Fibroblast of skin of right quadriceps (primary cell): ENCODE data around the gene RIT2.

ENCODE experiments used
- DNase-seq: peaks from one replicate; pipeline ENCODE4 v3.0.0-alpha.2; 2013

The RIT2 gene

GRCh38 chr18:42921226-42921737 lies 194.2 kb downstream of the RIT2 start:
- no peak for DNase-seq

- DNase-seq = no peak
These were observed 194.9 kb downstream of the RIT2 start for GRCh38 chr18:42920621-42921020.

- DNase-seq = no peak
These were observed 200.2 kb downstream of the RIT2 start for GRCh38 chr18:42915299-42915698.

- no peak for DNase-seq
These were observed 201.0 kb downstream of the RIT2 start for GRCh38 chr18:42914476-42914875.

GRCh38 chr18:42909095-42909494 lies 206.4 kb downstream of the RIT2 start:
- no peak for DNase-seq

GRCh38 chr18:42906761-42907160 lies 208.7 kb downstream of the RIT2 start:
- no peak for DNase-seq

GRCh38 chr18:42901161-42901560 lies 214.3 kb downstream of the RIT2 start:
- no peak for DNase-seq

- no peak for DNase-seq
These were observed 221.5 kb downstream of the RIT2 start for GRCh38 chr18:42893977-42894376.

- no peak for DNase-seq
These were observed 223.3 kb downstream of the RIT2 start for GRCh38 chr18:42892181-42892580.

- DNase-seq = no peak
These were observed 223.8 kb downstream of the RIT2 start for GRCh38 chr18:42891705-42892104.

GRCh38 chr18:42883169-42883568 lies 232.3 kb downstream of the RIT2 start:
- DNase-seq = no peak

- DNase-seq = peak; percentile 53
These were observed 233.4 kb downstream of the RIT2 start for GRCh38 chr18:42882122-42882521.

- DNase-seq = no peak
These were observed 242.6 kb downstream of the RIT2 start for GRCh38 chr18:42872838-42873237.

- DNase-seq = no peak
These were observed 250.6 kb downstream of the RIT2 start for GRCh38 chr18:42864876-42865275.

GRCh38 chr18:42861271-42861670 lies 254.2 kb downstream of the RIT2 start:
- DNase-seq = no peak

- DNase-seq = no peak
These were observed 254.9 kb downstream of the RIT2 start for GRCh38 chr18:42860548-42860947.

GRCh38 chr18:42860011-42860410 lies 255.5 kb downstream of the RIT2 start:
- no peak for DNase-seq

- no peak for DNase-seq
These were observed 260.9 kb downstream of the RIT2 start for GRCh38 chr18:42854558-42854957.

GRCh38 chr18:42850174-42851083 lies 265.1 kb downstream of the RIT2 start:
- DNase-seq = no peak

- DNase-seq = no peak
These were observed 276.1 kb downstream of the RIT2 start for GRCh38 chr18:42839408-42839807.

- DNase-seq = no peak
These were observed 276.8 kb downstream of the RIT2 start for GRCh38 chr18:42838546-42839145.

- DNase-seq = no peak
These were observed 284.5 kb downstream of the RIT2 start for GRCh38 chr18:42830936-42831335.

GRCh38 chr18:42828881-42829280 lies 286.6 kb downstream of the RIT2 start:
- DNase-seq = no peak

GRCh38 chr18:42824178-42824577 lies 291.3 kb downstream of the RIT2 start:
- DNase-seq = no peak
